ENCODE data around the gene DNMT3B. TPM values are rescaled to one million over a fixed set of nuclear protein-coding genes. Genes with fewer than 3 reads are reported as not detected.

DNMT3B gene
- total and polyA plus RNA-seq, 12 donors: 0.27 to 1.8 (median 0.68) TPM

DNA sequence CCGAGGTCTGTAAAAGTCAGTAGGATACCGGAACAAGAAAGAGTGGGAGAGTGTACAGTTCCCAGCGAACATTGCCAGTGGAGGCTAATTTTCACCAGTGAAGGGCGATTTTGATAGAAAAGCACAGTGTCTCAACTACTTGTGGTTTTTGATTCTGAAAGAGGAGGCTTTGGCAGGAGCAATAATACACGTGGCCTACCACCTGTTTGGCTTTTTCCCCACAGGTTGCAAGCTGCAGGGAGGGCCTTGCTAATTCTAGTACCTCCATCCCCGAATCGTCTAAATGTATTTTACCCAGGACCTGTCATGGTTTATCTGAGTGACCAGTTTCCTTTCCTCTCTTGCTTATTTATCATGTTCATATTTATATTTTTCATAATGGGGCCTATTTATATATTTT is 93.2 kb downstream of the DNMT3B start:
- ATAC-seq (no peak), DNase-seq (no peak)
- TF ChIP-seq, protein P1, sequence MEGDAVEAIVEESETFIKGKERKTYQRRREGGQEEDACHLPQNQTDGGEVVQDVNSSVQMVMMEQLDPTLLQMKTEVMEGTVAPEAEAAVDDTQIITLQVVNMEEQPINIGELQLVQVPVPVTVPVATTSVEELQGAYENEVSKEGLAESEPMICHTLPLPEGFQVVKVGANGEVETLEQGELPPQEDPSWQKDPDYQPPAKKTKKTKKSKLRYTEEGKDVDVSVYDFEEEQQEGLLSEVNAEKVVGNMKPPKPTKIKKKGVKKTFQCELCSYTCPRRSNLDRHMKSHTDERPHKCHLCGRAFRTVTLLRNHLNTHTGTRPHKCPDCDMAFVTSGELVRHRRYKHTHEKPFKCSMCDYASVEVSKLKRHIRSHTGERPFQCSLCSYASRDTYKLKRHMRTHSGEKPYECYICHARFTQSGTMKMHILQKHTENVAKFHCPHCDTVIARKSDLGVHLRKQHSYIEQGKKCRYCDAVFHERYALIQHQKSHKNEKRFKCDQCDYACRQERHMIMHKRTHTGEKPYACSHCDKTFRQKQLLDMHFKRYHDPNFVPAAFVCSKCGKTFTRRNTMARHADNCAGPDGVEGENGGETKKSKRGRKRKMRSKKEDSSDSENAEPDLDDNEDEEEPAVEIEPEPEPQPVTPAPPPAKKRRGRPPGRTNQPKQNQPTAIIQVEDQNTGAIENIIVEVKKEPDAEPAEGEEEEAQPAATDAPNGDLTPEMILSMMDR (IDR thresholded peaks at IDR 0.05): no peak
- 88 to 91% methylated on average over 7 of the region's 7 CpGs for WGBS, 2 donors
- intact Hi-C loops (cut with DNase I): no loop called here
- Histone ChIP-seq H3K9me3 (no peaks in the 10 kb centered on the region), H3K27me3 (no peaks in the 10 kb centered on the region), H3K27ac (no peak overlapping the region), H3K4me3 (no peak overlapping the region), H3K36me3 (peaks cover 0 to 82% (median 10%) of the 10 kb centered on the region in 9 donors), H3K4me1 (peaks cover 0 to 6% (median 0%) of the 10 kb centered on the region in 9 donors)

DNA sequence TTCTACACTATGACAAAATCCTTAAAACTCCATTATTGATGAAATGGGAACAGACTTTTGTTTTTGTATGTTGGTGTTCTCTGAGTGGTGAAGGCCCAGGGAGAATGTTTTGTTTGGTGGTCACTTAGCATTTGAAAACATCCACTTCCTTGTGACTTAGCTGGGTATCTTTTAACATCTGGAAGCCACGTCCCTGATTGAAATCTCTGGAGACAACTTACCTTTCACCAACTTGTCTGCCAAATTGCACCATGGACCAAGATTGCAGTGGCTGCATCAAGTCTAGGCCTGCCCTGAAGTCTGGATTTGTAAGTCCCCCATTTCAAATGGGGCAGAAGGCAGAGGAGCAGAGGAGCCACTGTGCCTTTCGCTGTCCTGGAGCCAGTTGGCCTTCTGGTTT is 96.0 kb downstream of the DNMT3B start:
- TF ChIP-seq, protein P1 (IDR thresholded peaks at IDR 0.05): no peak
- 69% methylated on average over 2 of the region's 2 CpGs for WGBS, 2 donors
- Histone ChIP-seq H3K9me3 (no peaks in the 10 kb centered on the region), H3K27me3 (no peaks in the 10 kb centered on the region), H3K4me1 (peaks cover 0 to 6% (median 0%) of the 10 kb centered on the region in 9 donors), H3K4me3 (no peak overlapping the region), H3K27ac (no peak overlapping the region), H3K36me3 (peaks cover 0 to 55% (median 0%) of the 10 kb centered on the region in 9 donors)
- intact Hi-C loops (cut with DNase I): no loop called here
- ATAC-seq: no peak
- DNase-seq: no peak

Other genes with a start within 250 kb of the DNMT3B start
- gene NOL4L, start 177.1 kb upstream of the DNMT3B start, total RNA-seq: 10 to 100 TPM in 1 of 10 donors, 1 to 10 TPM in 9; 4.4 to 10.1 (median 6.0) TPM
- 1 to 10 TPM; 1.5 to 4.6 TPM for gene NOL4L, start 177.1 kb upstream of the DNMT3B start, polyA plus RNA-seq
- gene C20orf203, start 88.4 kb upstream of the DNMT3B start, total RNA-seq: under 1 TPM in 1 of 10 donors, not detected in 9; 0.04 TPM
- under 1 TPM in 1 of 2 donors, not detected in 1; 0.07 TPM for gene C20orf203, start 88.4 kb upstream of the DNMT3B start, polyA plus RNA-seq
- gene COMMD7, start 18.9 kb upstream of the DNMT3B start, total RNA-seq: 10 to 100 TPM; 35.7 to 54.6 (median 41.8) TPM
- 10 to 100 TPM; 48.6 to 53.6 TPM for gene COMMD7, start 18.9 kb upstream of the DNMT3B start, polyA plus RNA-seq
- gene MAPRE1, start 57.6 kb downstream of the DNMT3B start, total RNA-seq: 10 to 100 TPM; 56.5 to 88.0 (median 68.1) TPM
- gene MAPRE1, start 57.6 kb downstream of the DNMT3B start, polyA plus RNA-seq: 10 to 100 TPM; 15.6 to 49.3 TPM
- gene EFCAB8, start 96.5 kb downstream of the DNMT3B start, total RNA-seq: under 1 TPM in 1 of 10 donors, not detected in 9; 0.58 TPM
- under 1 TPM in 1 of 2 donors, not detected in 1; 0.15 TPM for gene EFCAB8, start 96.5 kb downstream of the DNMT3B start, polyA plus RNA-seq
- not detected for gene SUN5, start 242.0 kb downstream of the DNMT3B start, total RNA-seq
- gene SUN5, start 242.0 kb downstream of the DNMT3B start, polyA plus RNA-seq: not detected
- gene BPIFB2, start 245.3 kb downstream of the DNMT3B start, total RNA-seq: not detected
- gene BPIFB2, start 245.3 kb downstream of the DNMT3B start, polyA plus RNA-seq: not detected